ENCODE data around the gene ARHGAP33. TPM values are rescaled to one million over a fixed set of nuclear protein-coding genes. Genes with fewer than 3 reads are reported as not detected.
"Not testable (repeated sequence)": the region's sequence is repeated elsewhere in the genome, so short reads cannot be mapped to it uniquely, and the experiment has no call there.

Gene ARHGAP33
- total and polyA plus RNA-seq, 2 of the 4 experiments (the other 2 are of a cell fraction): 0.72 to 11.9 TPM

GRCh38 chr19:35795564-35795963 is 20.2 kb downstream of the ARHGAP33 start:
- H2AFZ ChIP-seq (replicated peaks; ENCODE audit: low read length, poor library complexity); H3K36me3 ChIP-seq (ENCODE audit: control insufficient read depth, insufficient read depth, low read length); H2BK15ac ChIP-seq (ENCODE audit: low read depth, low read length); H3K4me3 ChIP-seq (ENCODE audit: insufficient read depth, low read depth, low read length); H3K4ac ChIP-seq (ENCODE audit: low read depth, low read length); H3K14ac ChIP-seq (replicated peaks; ENCODE audit: low read depth, low read length); H4K5ac ChIP-seq (ENCODE audit: low read depth, low read length); H3K79me1 ChIP-seq (ENCODE audit: low read depth in 1 of 2, low read length in 2 of 2); H2BK120ac ChIP-seq (ENCODE audit: low read depth, low read length); H3K9me1 ChIP-seq (ENCODE audit: insufficient read depth, low read length); H3K9me3 ChIP-seq (ENCODE audit: control insufficient read depth, insufficient read depth, low read length); dilution Hi-C loops (cut with HindIII; ENCODE audit: low sequenced_read_pairs, unreplicated experiment); H4K91ac ChIP-seq (ENCODE audit: insufficient read depth, low read depth, low read length); H4K8ac ChIP-seq (ENCODE audit: low read depth in 2 of 2, low read length in 2 of 2); H2BK5ac ChIP-seq (ENCODE audit: low read depth, low read length, poor library complexity, severe bottlenecking); ATAC-seq (ENCODE audit: low read depth); H3K4me2 ChIP-seq (ENCODE audit: low read depth, low read length); DNase-seq; H2BK20ac ChIP-seq (ENCODE audit: low read depth, low read length); H3K23ac ChIP-seq (ENCODE audit: low read depth, low read length); in situ Hi-C loops (cut with MboI; ENCODE audit: low sequenced_read_pairs); H2AK9ac ChIP-seq (replicated peaks; ENCODE audit: low read depth, low read length, poor library complexity); intact Hi-C loops (cut with micrococcal nuclease); H3K56ac ChIP-seq (ENCODE audit: extremely low read depth, insufficient read depth, low read length); H3K9ac ChIP-seq (ENCODE audit: low read depth, low read length); H2AK5ac ChIP-seq (ENCODE audit: low read depth, low read length); BruUV-seq (replicated peaks); POLR2A ChIA-PET (ENCODE audit: unreplicated experiment); H4K20me1 ChIP-seq (ENCODE audit: insufficient read depth, low read length); H3K27ac ChIP-seq (ENCODE audit: insufficient read depth, low read length); H3K4me1 ChIP-seq (ENCODE audit: control insufficient read depth, insufficient read depth, low read length); H3K18ac ChIP-seq (ENCODE audit: low read depth, low read length): not testable (repeated sequence)
- peaks cover 30% of the 10 kb centered on the region for H3K27me3 ChIP-seq (ENCODE audit: control insufficient read depth, insufficient read depth, low read length)
- WGBS, 2 experiments (ENCODE audit: extremely low coverage in 2 of 2, insufficient read length in 1 of 2): no CpG with 5 or more reads among the region's 1 CpG
- CTCF ChIA-PET: interaction anchor here (1.1 kb wide), 1 partner anchor 9 kb away, joined by 3 read pairs; no protein-coding TSS in a partner anchor

Data from IMR-90 (cell line).